Measurements from ENCODE around the gene RIPPLY1. TPM values are rescaled to one million over a fixed set of nuclear protein-coding genes. Genes with fewer than 3 reads are reported as not detected.

Gene RIPPLY1
- total RNA-seq: not detected
- polyA plus RNA-seq: not detected

GRCh38 chrX:106903291-106903824, at the start of gene RIPPLY1:
Gene RIPPLY1 (minus strand): TSS chrX:106903341. CDS start chrX:106903287, 54 bp downstream.
- no peak for DNase-seq (ENCODE audit: extremely low spot score)
- no peak within 1 kb of the TSS for H3K27ac ChIP-seq (ENCODE audit: low read depth)
- WGBS: 95% methylated on average over 1 of the region's 1 CpG
- no peaks in the 10 kb centered on the region for H3K4me1 ChIP-seq (ENCODE audit: insufficient read depth)
- no peak within 1 kb of the TSS for H3K4me3 ChIP-seq (ENCODE audit: low read depth, low read length)
- H3K36me3 ChIP-seq (ENCODE audit: insufficient read depth): no peaks in the 10 kb centered on the region

- Histone ChIP-seq H3K4me1 (ENCODE audit: insufficient read depth) (no peaks in the 10 kb centered on the region), H3K36me3 (ENCODE audit: insufficient read depth) (no peaks in the 10 kb centered on the region), H3K4me3 (ENCODE audit: low read depth, low read length) (no peak overlapping the region), H3K27ac (ENCODE audit: low read depth) (no peak overlapping the region)
- DNase-seq (ENCODE audit: extremely low spot score): no peak
- WGBS: 98% methylated on average over 2 of the region's 2 CpGs
These were observed 49.4 kb upstream of the RIPPLY1 start for GRCh38 chrX:106952538-106952937.

- no peaks in the 10 kb centered on the region for H3K36me3 ChIP-seq (ENCODE audit: insufficient read depth)
- H3K4me1 ChIP-seq (ENCODE audit: insufficient read depth): no peaks in the 10 kb centered on the region
- WGBS: 93% methylated on average over 3 of the region's 3 CpGs
- no peak overlapping the region for H3K4me3 ChIP-seq (ENCODE audit: low read depth, low read length)
- no peak overlapping the region for H3K27ac ChIP-seq (ENCODE audit: low read depth)
- DNase-seq (ENCODE audit: extremely low spot score): no peak
These were observed 48.9 kb upstream of the RIPPLY1 start for GRCh38 chrX:106952089-106952488.

GRCh38 chrX:106951230-106951629, 48.1 kb upstream of the RIPPLY1 start:
- DNase-seq (ENCODE audit: extremely low spot score): no peak
- Histone ChIP-seq H3K27ac (ENCODE audit: low read depth) (no peak overlapping the region), H3K4me1 (ENCODE audit: insufficient read depth) (no peaks in the 10 kb centered on the region), H3K4me3 (ENCODE audit: low read depth, low read length) (no peak overlapping the region), H3K36me3 (ENCODE audit: insufficient read depth) (no peaks in the 10 kb centered on the region)
- 92% methylated on average over 6 of the region's 6 CpGs for WGBS

GRCh38 chrX:106950381-106950780, 47.2 kb upstream of the RIPPLY1 start:
- H3K4me1 ChIP-seq (ENCODE audit: insufficient read depth): no peaks in the 10 kb centered on the region
- DNase-seq (ENCODE audit: extremely low spot score): no peak
- H3K4me3 ChIP-seq (ENCODE audit: low read depth, low read length): no peak overlapping the region
- 82% methylated on average over 2 of the region's 2 CpGs for WGBS
- H3K27ac ChIP-seq (ENCODE audit: low read depth): no peak overlapping the region
- H3K36me3 ChIP-seq (ENCODE audit: insufficient read depth): no peaks in the 10 kb centered on the region

GRCh38 chrX:106949366-106949765, 46.2 kb upstream of the RIPPLY1 start:
- no peaks in the 10 kb centered on the region for H3K4me1 ChIP-seq (ENCODE audit: insufficient read depth)
- H3K4me3 ChIP-seq (ENCODE audit: low read depth, low read length): no peak overlapping the region
- WGBS: 77% methylated on average over 1 of the region's 1 CpG
- H3K36me3 ChIP-seq (ENCODE audit: insufficient read depth): no peaks in the 10 kb centered on the region
- no peak for DNase-seq (ENCODE audit: extremely low spot score)
- H3K27ac ChIP-seq (ENCODE audit: low read depth): no peak overlapping the region

GRCh38 chrX:106948641-106949040, 45.5 kb upstream of the RIPPLY1 start:
- Histone ChIP-seq H3K4me3 (ENCODE audit: low read depth, low read length) (no peak overlapping the region), H3K27ac (ENCODE audit: low read depth) (no peak overlapping the region), H3K4me1 (ENCODE audit: insufficient read depth) (no peaks in the 10 kb centered on the region), H3K36me3 (ENCODE audit: insufficient read depth) (no peaks in the 10 kb centered on the region)
- no peak for DNase-seq (ENCODE audit: extremely low spot score)
- 94% methylated on average over 3 of the region's 3 CpGs for WGBS

GRCh38 chrX:106946464-106946863, 43.3 kb upstream of the RIPPLY1 start:
- DNase-seq (ENCODE audit: extremely low spot score): no peak
- no peaks in the 10 kb centered on the region for H3K36me3 ChIP-seq (ENCODE audit: insufficient read depth)
- no peaks in the 10 kb centered on the region for H3K4me1 ChIP-seq (ENCODE audit: insufficient read depth)
- 97% methylated on average over 3 of the region's 3 CpGs for WGBS
- H3K4me3 ChIP-seq (ENCODE audit: low read depth, low read length): no peak overlapping the region
- H3K27ac ChIP-seq (ENCODE audit: low read depth): no peak overlapping the region

GRCh38 chrX:106940068-106940467, 36.9 kb upstream of the RIPPLY1 start:
- Histone ChIP-seq H3K36me3 (ENCODE audit: insufficient read depth) (no peaks in the 10 kb centered on the region), H3K27ac (ENCODE audit: low read depth) (no peak overlapping the region), H3K4me3 (ENCODE audit: low read depth, low read length) (no peak overlapping the region), H3K4me1 (ENCODE audit: insufficient read depth) (no peaks in the 10 kb centered on the region)
- WGBS: 54% methylated on average over 1 of the region's 1 CpG
- DNase-seq (ENCODE audit: extremely low spot score): no peak

- DNase-seq (ENCODE audit: extremely low spot score): no peak
- Histone ChIP-seq H3K4me3 (ENCODE audit: low read depth, low read length) (no peak overlapping the region), H3K36me3 (ENCODE audit: insufficient read depth) (no peaks in the 10 kb centered on the region), H3K27ac (ENCODE audit: low read depth) (no peak overlapping the region), H3K4me1 (ENCODE audit: insufficient read depth) (no peaks in the 10 kb centered on the region)
- 60% methylated on average over 3 of the region's 3 CpGs for WGBS
These were observed 36.4 kb upstream of the RIPPLY1 start for GRCh38 chrX:106939566-106939965.

GRCh38 chrX:106936246-106936645, 33.1 kb upstream of the RIPPLY1 start:
- Histone ChIP-seq H3K4me1 (ENCODE audit: insufficient read depth) (no peaks in the 10 kb centered on the region), H3K4me3 (ENCODE audit: low read depth, low read length) (no peak overlapping the region), H3K27ac (ENCODE audit: low read depth) (no peak overlapping the region), H3K36me3 (ENCODE audit: insufficient read depth) (no peaks in the 10 kb centered on the region)
- WGBS: 92% methylated on average over 1 of the region's 1 CpG
- DNase-seq (ENCODE audit: extremely low spot score): no peak

- H3K4me3 ChIP-seq (ENCODE audit: low read depth, low read length): no peak overlapping the region
- 45% methylated on average over 4 of the region's 4 CpGs for WGBS
- no peak overlapping the region for H3K27ac ChIP-seq (ENCODE audit: low read depth)
These were observed 32.0 kb upstream of the RIPPLY1 start for GRCh38 chrX:106935175-106935574.

GRCh38 chrX:106933538-106933961, 30.4 kb upstream of the RIPPLY1 start:
- H3K4me3 ChIP-seq (ENCODE audit: low read depth, low read length): no peak overlapping the region
- H3K27ac ChIP-seq (ENCODE audit: low read depth): no peak overlapping the region
- H3K36me3 ChIP-seq (ENCODE audit: insufficient read depth): no peaks in the 10 kb centered on the region
- no peak for DNase-seq (ENCODE audit: extremely low spot score)
- WGBS: 7% methylated on average over 3 of the region's 3 CpGs
- no peaks in the 10 kb centered on the region for H3K4me1 ChIP-seq (ENCODE audit: insufficient read depth)

More at GRCh38 chrX:106935175-106935574, 32.0 kb upstream of the RIPPLY1 start:
- no peaks in the 10 kb centered on the region for H3K36me3 ChIP-seq (ENCODE audit: insufficient read depth)
- no peak for DNase-seq (ENCODE audit: extremely low spot score)
- H3K4me1 ChIP-seq (ENCODE audit: insufficient read depth): no peaks in the 10 kb centered on the region

GRCh38 chrX:106932960-106933537, 29.9 kb upstream of the RIPPLY1 start:
- Histone ChIP-seq H3K4me1 (ENCODE audit: insufficient read depth) (no peaks in the 10 kb centered on the region), H3K4me3 (ENCODE audit: low read depth, low read length) (no peak overlapping the region), H3K27ac (ENCODE audit: low read depth) (no peak overlapping the region), H3K36me3 (ENCODE audit: insufficient read depth) (no peaks in the 10 kb centered on the region)
- no peak for DNase-seq (ENCODE audit: extremely low spot score)
- WGBS: 57% methylated on average over 6 of the region's 6 CpGs

All from urinary bladder (tissue), 4 donors.